Stromal cell of bone marrow (primary cell): ENCODE data around the gene RAMACL.
"Not testable (repeated sequence)": the region's sequence is repeated elsewhere in the genome, so short reads cannot be mapped to it uniquely, and the experiment has no call there.

Experiments
- DNase-seq: peaks from one replicate; pipeline ENCODE4 v3.0.0-alpha.2; 2012; ENCODE audit warnings: low read depth

The RAMACL gene

GRCh38 chr6:166554316-166554715, 32.2 kb downstream of the RAMACL start:
- no peak for DNase-seq

GRCh38 chr6:166553563-166554271, 32.8 kb downstream of the RAMACL start:
- DNase-seq = peak; percentile 86

GRCh38 chr6:166552600-166552999, 33.9 kb downstream of the RAMACL start:
- no peak for DNase-seq

GRCh38 chr6:166551754-166552495, 34.6 kb downstream of the RAMACL start:
- no peak for DNase-seq

- no peak for DNase-seq
Measured at GRCh38 chr6:166546653-166547052, 39.8 kb downstream of the RAMACL start.

GRCh38 chr6:166545156-166546034, 41.1 kb downstream of the RAMACL start:
- no peak for DNase-seq

GRCh38 chr6:166544296-166544605, 42.2 kb downstream of the RAMACL start:
- no peak for DNase-seq

- DNase-seq = no peak
Measured at GRCh38 chr6:166543603-166544295, 42.7 kb downstream of the RAMACL start.

- no peak for DNase-seq
Measured at GRCh38 chr6:166542580-166542912, 43.9 kb downstream of the RAMACL start.

- no peak for DNase-seq
Measured at GRCh38 chr6:166541876-166542579, 44.5 kb downstream of the RAMACL start.

GRCh38 chr6:166541366-166541765, 45.1 kb downstream of the RAMACL start:
- no peak for DNase-seq

- no peak for DNase-seq
Measured at GRCh38 chr6:166540631-166541331, 45.7 kb downstream of the RAMACL start.

GRCh38 chr6:166539543-166539942, 46.9 kb downstream of the RAMACL start:
- DNase-seq = no peak

- DNase-seq = not testable (repeated sequence)
Measured at GRCh38 chr6:166539011-166539385, 47.5 kb downstream of the RAMACL start.

GRCh38 chr6:166538297-166539010, 48.0 kb downstream of the RAMACL start:
- no peak for DNase-seq

GRCh38 chr6:166534658-166535406, 51.6 kb downstream of the RAMACL start:
- no peak for DNase-seq

GRCh38 chr6:166533205-166533824, 53.2 kb downstream of the RAMACL start:
- no peak for DNase-seq
